Measurements from ENCODE around the gene GAS6.
"Not testable (repeated sequence)": the region's sequence is repeated elsewhere in the genome, so short reads cannot be mapped to it uniquely, and the experiment has no call there.

Gene GAS6

GRCh38 chr13:113876346-113877148 lies 12.7 kb upstream of the GAS6 start:
- no peak for TF ChIP-seq CTCF (IDR thresholded peaks at IDR 0.05; ENCODE audit: insufficient read depth, low read depth, low read length, missing control alignments)
- H3K4me3 ChIP-seq (ENCODE audit: low read length), result no peak overlapping the region
- DNase-seq (ENCODE audit: low read depth), result no peak

DNA sequence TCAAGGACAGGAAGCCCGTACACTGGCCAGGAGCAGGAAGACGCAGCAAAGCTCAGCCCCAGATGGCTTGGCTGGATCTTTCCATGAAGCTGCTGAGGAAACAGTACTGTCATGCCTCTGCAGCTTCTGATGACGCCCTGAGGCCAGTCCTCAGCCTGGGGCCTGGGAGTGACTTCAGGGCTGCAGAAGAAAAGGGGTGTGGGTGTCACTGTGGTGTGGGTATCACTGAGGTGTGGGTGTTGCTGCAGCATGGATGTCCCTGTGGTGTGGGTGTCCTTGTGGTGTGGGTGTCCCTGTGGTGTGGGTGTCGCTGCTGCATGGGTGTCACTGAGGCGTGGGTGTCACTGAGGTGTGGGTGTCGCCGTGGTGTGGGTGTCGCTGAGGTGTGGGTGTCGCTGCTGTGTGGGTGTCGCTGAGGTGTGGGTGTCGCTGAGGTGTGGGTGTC lies 12.0 kb upstream of the GAS6 start:
- no peak for DNase-seq (ENCODE audit: low read depth)
- TF ChIP-seq CTCF (IDR thresholded peaks at IDR 0.05; ENCODE audit: insufficient read depth, low read depth, low read length, missing control alignments), result no peak
- no peak overlapping the region for H3K4me3 ChIP-seq (ENCODE audit: low read length)

- H3K4me3 ChIP-seq (ENCODE audit: low read length), result no peak overlapping the region
- TF ChIP-seq CTCF (IDR thresholded peaks at IDR 0.05; ENCODE audit: insufficient read depth, low read depth, low read length, missing control alignments), result no peak
- no peak for DNase-seq (ENCODE audit: low read depth)
Measured at GRCh38 chr13:113875429-113875815, 11.5 kb upstream of the GAS6 start.

- no peak overlapping the region for H3K4me3 ChIP-seq (ENCODE audit: low read length)
- no peak for TF ChIP-seq CTCF (IDR thresholded peaks at IDR 0.05; ENCODE audit: insufficient read depth, low read depth, low read length, missing control alignments)
- no peak for DNase-seq (ENCODE audit: low read depth)
Measured at GRCh38 chr13:113874579-113875428, 10.9 kb upstream of the GAS6 start.

DNA sequence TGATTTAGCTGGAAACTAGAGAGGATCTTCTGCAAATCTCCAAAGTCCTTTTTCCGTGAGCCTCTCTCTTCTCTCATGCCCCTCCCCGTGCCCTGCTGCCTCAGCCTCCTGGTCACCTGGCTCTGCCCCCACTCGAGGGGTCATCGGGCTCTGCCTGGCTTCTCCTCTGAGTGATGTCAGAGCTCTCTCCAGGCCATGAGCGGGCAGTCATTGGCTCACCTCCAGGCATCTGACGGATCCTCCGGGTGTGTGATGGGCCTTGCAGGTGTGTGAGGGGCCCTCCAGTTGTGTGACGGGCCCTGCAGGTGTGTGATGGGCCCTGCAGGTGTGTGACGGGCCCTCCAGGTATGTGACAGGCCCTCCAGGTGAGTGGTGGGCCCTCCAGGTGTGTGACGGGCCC lies 10.3 kb upstream of the GAS6 start:
- no peak for TF ChIP-seq CTCF (IDR thresholded peaks at IDR 0.05; ENCODE audit: insufficient read depth, low read depth, low read length, missing control alignments)
- no peak for DNase-seq (ENCODE audit: low read depth)
- no peak overlapping the region for H3K4me3 ChIP-seq (ENCODE audit: low read length)

GRCh38 chr13:113869263-113869662 lies 5.4 kb upstream of the GAS6 start:
- TF ChIP-seq CTCF (IDR thresholded peaks at IDR 0.05; ENCODE audit: insufficient read depth, low read depth, low read length, missing control alignments), result no peak
- no peak for DNase-seq (ENCODE audit: low read depth)
- H3K4me3 ChIP-seq (ENCODE audit: low read length), result no peak overlapping the region

DNA sequence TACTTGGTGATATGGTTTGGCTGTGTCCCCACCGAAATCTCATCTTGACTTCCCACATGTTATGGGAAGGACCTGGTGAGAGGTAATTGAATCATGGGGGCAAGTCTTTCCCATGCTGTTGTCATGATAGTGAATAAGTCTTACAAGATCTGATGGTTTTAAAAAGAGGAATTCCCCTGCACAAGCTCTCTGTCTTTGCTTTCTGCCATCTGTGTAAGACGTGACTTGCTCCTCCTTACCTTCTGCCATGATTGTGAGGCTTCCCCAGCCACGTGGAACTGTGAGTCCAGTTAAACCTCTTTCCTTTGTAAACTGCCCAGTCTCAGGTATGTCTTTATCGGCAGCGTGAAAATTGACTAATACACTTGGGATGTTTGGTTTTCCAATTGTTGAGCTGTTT lies 4.0 kb upstream of the GAS6 start:
- DNase-seq (ENCODE audit: low read depth); H3K4me3 ChIP-seq (ENCODE audit: low read length): not testable (repeated sequence)
